ENCODE measurements around the gene TTLL11. TPM values are rescaled to one million over a fixed set of nuclear protein-coding genes. Genes with fewer than 3 reads are reported as not detected.

TTLL11 gene
- total RNA-seq, 1 experiment from 2014 or later = 2.3 TPM

DNA sequence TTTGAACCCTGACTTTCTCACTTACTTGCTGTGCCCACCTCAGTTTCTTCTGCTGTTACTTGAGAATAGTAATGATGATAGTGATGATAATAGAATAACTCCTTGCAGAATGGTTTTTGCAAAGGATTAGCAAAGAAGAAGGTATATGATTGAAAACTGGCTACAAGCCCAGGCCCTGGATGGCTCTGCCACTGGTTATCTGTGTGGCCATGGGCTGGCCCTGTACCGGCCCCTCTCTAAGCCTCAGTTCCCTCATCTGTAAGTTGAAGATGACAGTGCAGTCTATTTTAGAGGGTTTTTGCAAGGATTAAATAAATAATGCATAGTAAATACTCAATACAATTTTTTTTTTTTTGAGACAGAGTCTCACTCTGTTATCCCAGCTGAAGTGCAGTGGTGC lies 6.2 kb downstream of the TTLL11 start:
- Histone ChIP-seq H2AFZ (no peak overlapping the region), H3K36me3 (ENCODE audit: low read depth) (no peaks in the 10 kb centered on the region), H3K27ac (no peak overlapping the region), H3K4me1 (replicated peaks; ENCODE audit: insufficient read depth) (peaks cover 4% of the 10 kb centered on the region), H3K79me2 (ENCODE audit: low read depth) (peaks cover 11% of the 10 kb centered on the region), H3F3A (ENCODE audit: insufficient read depth, low read depth) (no peaks in the 10 kb centered on the region), H3K9me2 (ENCODE audit: insufficient read depth) (no peaks in the 10 kb centered on the region), H3K9me3 (ENCODE audit: insufficient read depth, low read depth) (no peaks in the 10 kb centered on the region), H3K27me3 (ENCODE audit: insufficient read depth, low read depth) (no peaks in the 10 kb centered on the region), H3K4me2 (no peak overlapping the region), H4K20me1 (ENCODE audit: insufficient read depth) (peaks cover 3% of the 10 kb centered on the region; the same call in 1 of the 2 replicates), H3K4me3 (no peak overlapping the region)
- TF ChIP-seq, protein P1, sequence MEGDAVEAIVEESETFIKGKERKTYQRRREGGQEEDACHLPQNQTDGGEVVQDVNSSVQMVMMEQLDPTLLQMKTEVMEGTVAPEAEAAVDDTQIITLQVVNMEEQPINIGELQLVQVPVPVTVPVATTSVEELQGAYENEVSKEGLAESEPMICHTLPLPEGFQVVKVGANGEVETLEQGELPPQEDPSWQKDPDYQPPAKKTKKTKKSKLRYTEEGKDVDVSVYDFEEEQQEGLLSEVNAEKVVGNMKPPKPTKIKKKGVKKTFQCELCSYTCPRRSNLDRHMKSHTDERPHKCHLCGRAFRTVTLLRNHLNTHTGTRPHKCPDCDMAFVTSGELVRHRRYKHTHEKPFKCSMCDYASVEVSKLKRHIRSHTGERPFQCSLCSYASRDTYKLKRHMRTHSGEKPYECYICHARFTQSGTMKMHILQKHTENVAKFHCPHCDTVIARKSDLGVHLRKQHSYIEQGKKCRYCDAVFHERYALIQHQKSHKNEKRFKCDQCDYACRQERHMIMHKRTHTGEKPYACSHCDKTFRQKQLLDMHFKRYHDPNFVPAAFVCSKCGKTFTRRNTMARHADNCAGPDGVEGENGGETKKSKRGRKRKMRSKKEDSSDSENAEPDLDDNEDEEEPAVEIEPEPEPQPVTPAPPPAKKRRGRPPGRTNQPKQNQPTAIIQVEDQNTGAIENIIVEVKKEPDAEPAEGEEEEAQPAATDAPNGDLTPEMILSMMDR (conservative IDR thresholded peaks at IDR 0.05) = no peak
- TF ChIP-seq EZH2 (IDR thresholded peaks at IDR 0.05; ENCODE audit: low read depth) = no peak
- DNase-seq = peak in 1 of 2 experiments; percentile 4
- intact Hi-C loops (cut with micrococcal nuclease; ENCODE audit: unreplicated experiment) = no loop called here
- CTCF ChIA-PET = no interaction called here
- BruUV-seq (replicated peaks) = no TSS peak
- POLR2A ChIA-PET (ENCODE audit: unreplicated experiment) = no interaction called here

DNA sequence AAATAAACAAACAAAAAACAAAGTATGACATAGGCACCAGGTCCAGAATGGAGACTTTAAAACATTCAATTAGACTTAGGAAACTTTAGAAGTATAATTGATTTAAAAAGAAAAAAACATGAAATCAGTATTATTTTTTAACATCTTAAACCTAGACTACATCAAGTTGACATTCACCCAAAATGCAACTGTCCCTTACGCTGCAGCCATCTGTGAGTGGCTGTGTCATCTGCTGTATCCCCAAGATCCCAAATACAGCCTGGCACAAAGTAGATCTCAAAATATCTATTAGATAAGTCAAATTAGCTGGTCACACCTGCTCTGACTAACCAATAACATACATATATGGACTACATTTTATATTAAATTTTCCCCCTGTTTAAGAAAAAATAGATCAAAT lies 7.8 kb downstream of the TTLL11 start:
- no peaks in the 10 kb centered on the region for H3K27me3 ChIP-seq (ENCODE audit: insufficient read depth, low read depth)
- intact Hi-C loops (cut with micrococcal nuclease; ENCODE audit: unreplicated experiment) = no loop called here
- BruUV-seq (replicated peaks) = no TSS peak
- H4K20me1 ChIP-seq (ENCODE audit: insufficient read depth) = no peaks in the 10 kb centered on the region
- no peaks in the 10 kb centered on the region for H3K36me3 ChIP-seq (ENCODE audit: low read depth)
- TF ChIP-seq, protein P1 (conservative IDR thresholded peaks at IDR 0.05) = no peak
- TF ChIP-seq EZH2 (IDR thresholded peaks at IDR 0.05; ENCODE audit: low read depth) = no peak
- H3K79me2 ChIP-seq (ENCODE audit: low read depth) = 0 out of 2 replicates have a peak, but pooled peaks cover 6% of the 10 kb centered on the region
- no peak overlapping the region for H2AFZ ChIP-seq
- H3K9me2 ChIP-seq (ENCODE audit: insufficient read depth) = no peaks in the 10 kb centered on the region
- H3K4me3 ChIP-seq = no peak overlapping the region
- ChIA-PET POLR2A (ENCODE audit: unreplicated experiment) (no interaction called here), CTCF (interaction anchor here (0.6 kb wide), 1 partner anchor 429 kb away, joined by 5 read pairs; no protein-coding TSS in a partner anchor)
- no peak for DNase-seq
- H3K4me2 ChIP-seq = no peak overlapping the region
- no peak overlapping the region for H3K27ac ChIP-seq
- no peaks in the 10 kb centered on the region for H3K4me1 ChIP-seq (replicated peaks; ENCODE audit: insufficient read depth)
- H3K9me3 ChIP-seq (ENCODE audit: insufficient read depth, low read depth) = no peaks in the 10 kb centered on the region
- H3F3A ChIP-seq (ENCODE audit: insufficient read depth, low read depth) = no peaks in the 10 kb centered on the region

DNA sequence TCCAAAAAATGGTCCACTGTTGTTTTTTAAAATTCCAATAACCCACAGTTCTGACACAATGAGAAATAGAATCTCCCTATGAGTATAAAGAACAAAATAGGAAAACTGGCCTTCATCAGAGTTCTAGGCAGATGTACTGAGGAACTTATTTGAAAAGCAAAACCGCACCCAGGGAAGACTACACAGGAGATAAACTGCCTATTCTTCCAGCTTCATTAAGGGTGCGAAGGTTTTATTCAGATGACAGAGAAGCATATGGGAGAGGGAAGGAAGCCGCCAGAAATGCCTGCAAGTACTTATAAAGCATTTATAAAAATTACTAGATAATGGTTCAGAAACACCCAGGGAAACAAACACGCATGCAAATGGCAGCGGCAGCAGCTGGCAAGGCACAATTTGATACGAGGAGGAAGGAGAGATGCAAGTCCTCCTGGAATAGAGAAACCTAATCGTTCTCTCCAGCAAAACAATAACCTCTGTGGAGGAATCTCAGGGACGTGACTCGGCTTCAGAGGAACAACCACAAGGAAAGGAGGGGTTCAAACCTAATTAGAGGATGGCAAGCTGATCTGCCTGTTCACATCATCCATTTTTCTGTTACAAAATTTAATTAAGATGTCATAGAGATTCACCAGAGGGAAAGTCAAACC lies 9.0 kb downstream of the TTLL11 start:
- POLR2A ChIA-PET (ENCODE audit: unreplicated experiment) = no interaction called here
- Histone ChIP-seq H3K4me1 (replicated peaks; ENCODE audit: insufficient read depth) (no peaks in the 10 kb centered on the region), H3K4me3 (no peak overlapping the region), H2AFZ (no peak overlapping the region), H3F3A (ENCODE audit: insufficient read depth, low read depth) (no peaks in the 10 kb centered on the region), H3K4me2 (no peak overlapping the region), H4K20me1 (ENCODE audit: insufficient read depth) (no peaks in the 10 kb centered on the region), H3K27ac (no peak overlapping the region), H3K36me3 (ENCODE audit: low read depth) (no peaks in the 10 kb centered on the region), H3K9me2 (ENCODE audit: insufficient read depth) (no peaks in the 10 kb centered on the region), H3K79me2 (ENCODE audit: low read depth) (0 out of 2 replicates have a peak, but pooled peaks cover under 1% of the 10 kb centered on the region), H3K27me3 (ENCODE audit: insufficient read depth, low read depth) (no peaks in the 10 kb centered on the region), H3K9me3 (ENCODE audit: insufficient read depth, low read depth) (no peaks in the 10 kb centered on the region)
- intact Hi-C loops (cut with micrococcal nuclease; ENCODE audit: unreplicated experiment) = no loop called here
- TF ChIP-seq, protein P1 (conservative IDR thresholded peaks at IDR 0.05) = no peak
- BruUV-seq (replicated peaks) = no TSS peak
- CTCF ChIA-PET = no interaction called here
- DNase-seq = peak in 1 of 2 experiments; percentile 28

Measured in PC-9 (cell line).